Endothelial cell of hepatic sinusoid (primary cell): ENCODE results near the gene DPF3.

Experiments used
- in situ Hi-C: cut with HindIII; loops from 2 replicates; pipeline ENCODE4 v1.10.0; 2017; ENCODE audit warnings: low sequenced_read_pairs

The DPF3 gene

GRCh38 chr14:72589652-72590051 lies 304.2 kb downstream of the DPF3 start:
- in situ Hi-C loops = loop anchor here (5.0 kb wide), 1 partner anchor 88 kb away; no protein-coding TSS in a partner anchor

GRCh38 chr14:72588521-72588920 lies 305.4 kb downstream of the DPF3 start:
- in situ Hi-C loops = loop anchor here (5.0 kb wide), 1 partner anchor 89 kb away; no protein-coding TSS in a partner anchor

- in situ Hi-C loops = no loop called here
These were observed 310.3 kb downstream of the DPF3 start for GRCh38 chr14:72583316-72584272.

- in situ Hi-C loops = no loop called here
These were observed 311.3 kb downstream of the DPF3 start for GRCh38 chr14:72582582-72582981.

- in situ Hi-C loops = no loop called here
These were observed 315.4 kb downstream of the DPF3 start for GRCh38 chr14:72578514-72578913.

GRCh38 chr14:72577521-72577920 lies 316.4 kb downstream of the DPF3 start:
- in situ Hi-C loops = no loop called here

- in situ Hi-C loops = no loop called here
These were observed 317.6 kb downstream of the DPF3 start for GRCh38 chr14:72576258-72576657.

- in situ Hi-C loops = no loop called here
These were observed 319.2 kb downstream of the DPF3 start for GRCh38 chr14:72574715-72575114.

- in situ Hi-C loops = no loop called here
These were observed 320.0 kb downstream of the DPF3 start for GRCh38 chr14:72573725-72574417.
